ENCODE data around the gene FMNL2.
A peak's percentile ranks its signal among the peaks of the same experiment; 100 is the strongest.

The FMNL2 gene

DNA sequence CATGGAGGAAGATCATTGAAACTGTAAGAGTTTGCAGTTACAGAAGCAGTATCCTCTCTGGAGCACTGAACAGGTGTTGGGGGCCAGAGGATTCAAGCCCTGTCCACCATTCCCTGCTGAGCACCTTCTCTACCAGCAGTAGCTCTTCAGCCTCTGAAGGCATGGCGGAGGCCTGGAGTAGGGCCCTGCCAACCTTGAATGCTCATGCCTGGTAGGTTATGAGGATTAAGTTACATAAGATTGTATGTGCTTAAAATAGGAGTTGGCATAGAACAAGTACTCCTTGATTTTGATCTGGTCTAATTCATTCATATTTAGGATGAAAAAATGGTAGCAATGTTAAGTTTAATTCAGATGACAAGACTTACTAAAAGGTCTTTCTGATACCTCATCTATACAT lies 40.2 kb downstream of the FMNL2 start:
- no peak for DNase-seq (ENCODE audit: low read depth)

DNA sequence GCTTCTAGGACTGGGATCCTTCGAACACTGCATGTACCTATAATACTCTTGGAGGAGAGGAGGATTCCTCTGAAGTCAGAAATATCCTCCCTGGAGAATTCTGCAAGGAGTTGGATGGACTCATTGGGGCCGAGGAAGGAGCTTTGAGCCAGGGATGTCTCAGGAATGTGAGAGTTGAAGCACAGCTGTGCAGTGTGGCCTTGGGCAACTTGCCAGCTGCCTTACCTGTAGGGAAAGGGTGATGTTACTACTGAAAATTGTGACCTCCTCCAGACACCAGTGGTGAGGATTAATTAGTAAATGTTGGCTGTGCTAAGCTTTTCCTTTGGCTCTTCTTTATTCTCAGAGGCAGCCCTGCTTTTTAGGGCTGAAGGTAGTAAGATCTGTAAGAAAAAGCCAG lies 41.4 kb downstream of the FMNL2 start:
- no peak for DNase-seq (ENCODE audit: low read depth)

DNA sequence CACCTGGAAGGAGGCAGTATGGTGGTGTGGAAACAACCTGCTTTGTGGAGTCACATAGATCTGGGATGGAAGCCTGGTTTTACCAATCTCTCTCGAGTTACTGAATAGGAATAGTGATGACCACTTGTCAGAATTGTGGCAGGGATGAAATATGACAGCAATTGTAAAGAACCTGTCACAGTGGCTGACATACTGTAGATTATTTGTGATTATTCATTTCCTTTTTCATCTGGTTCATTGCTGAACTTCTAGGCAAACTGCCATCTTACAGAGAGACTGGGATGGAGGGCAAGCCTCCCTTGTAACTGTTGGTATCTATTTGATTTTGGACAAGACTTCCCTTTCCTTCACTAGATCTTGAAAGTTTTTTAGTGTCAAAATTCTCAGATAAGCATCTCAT lies 42.0 kb downstream of the FMNL2 start:
- no peak for DNase-seq (ENCODE audit: low read depth)

DNA sequence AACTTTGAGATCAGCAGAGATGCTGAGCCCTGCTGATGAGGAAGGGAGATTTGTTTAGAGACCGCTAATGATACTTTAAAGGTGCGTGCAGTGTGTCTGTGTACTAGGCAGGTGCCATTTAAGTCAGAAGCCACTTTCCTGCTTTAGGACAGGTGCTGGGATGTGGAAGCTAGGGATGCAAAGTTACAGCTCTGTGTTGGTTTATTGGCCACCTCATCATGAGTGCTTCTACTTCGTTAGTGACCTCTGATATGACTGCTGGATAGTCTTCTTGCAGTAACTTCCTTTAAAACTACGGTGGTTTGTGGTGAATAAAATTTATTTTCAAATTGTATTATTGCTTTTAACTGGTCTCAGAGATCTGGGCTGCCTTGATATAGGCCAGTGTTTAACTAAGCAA lies 44.1 kb downstream of the FMNL2 start:
- no peak for DNase-seq (ENCODE audit: low read depth)

DNA sequence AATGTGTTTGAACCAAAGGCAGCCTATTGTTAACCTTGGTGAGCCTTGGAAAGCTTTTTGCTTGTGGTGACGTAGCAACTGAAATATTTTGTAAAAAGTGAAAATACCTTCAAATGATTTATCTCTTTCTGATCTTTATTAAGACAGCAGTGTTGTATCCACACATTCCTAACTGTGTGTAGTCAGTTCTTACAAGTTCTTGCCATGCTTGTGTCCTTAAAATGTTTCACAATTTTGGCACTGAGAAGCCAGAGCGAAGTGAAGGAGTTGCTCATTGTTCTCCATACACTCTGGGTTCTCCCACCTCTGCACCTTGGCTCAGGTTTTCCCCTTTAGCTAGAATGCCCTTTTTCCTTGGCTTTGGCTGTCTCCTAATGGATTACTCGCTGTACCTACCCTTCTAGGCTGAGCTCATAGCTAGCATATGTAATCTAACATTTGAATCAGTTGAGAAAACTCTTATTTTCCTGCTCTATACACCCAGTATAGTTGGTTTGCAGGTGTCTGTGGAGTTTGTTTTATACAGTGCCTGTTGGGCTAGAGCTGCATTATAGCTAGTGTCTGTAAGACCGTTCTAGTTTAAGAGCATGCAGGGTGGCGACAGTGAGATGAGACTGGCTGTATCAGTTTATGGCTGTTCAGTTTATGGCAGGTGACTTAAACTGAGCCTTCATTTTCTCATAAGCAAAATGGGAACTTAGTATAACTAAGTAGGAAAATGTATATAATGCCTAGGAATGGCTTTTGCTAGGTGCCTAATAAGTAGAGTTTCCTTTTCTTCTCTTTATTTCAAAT lies 45.5 kb downstream of the FMNL2 start:
- DNase-seq (ENCODE audit: low read depth) = no peak

DNA sequence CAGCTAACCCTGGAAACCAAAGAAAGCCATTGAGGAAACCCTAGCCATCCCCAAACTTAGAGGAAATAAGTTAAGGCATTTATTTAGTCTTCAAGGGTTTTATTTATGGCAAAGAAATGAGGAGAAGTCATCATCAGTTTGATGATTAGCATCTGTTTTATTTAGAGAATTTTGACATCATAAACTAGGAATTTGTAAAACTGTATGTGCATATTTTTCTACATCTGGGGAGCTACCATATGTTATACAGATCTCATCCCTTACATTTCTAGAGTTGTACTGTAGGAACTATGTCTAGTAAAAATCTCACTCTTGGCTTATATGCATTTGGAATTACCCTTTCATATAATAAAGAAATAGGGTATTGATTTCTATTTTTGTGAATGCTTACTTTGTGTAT lies 48.7 kb downstream of the FMNL2 start:
- no peak for DNase-seq (ENCODE audit: low read depth)

DNA sequence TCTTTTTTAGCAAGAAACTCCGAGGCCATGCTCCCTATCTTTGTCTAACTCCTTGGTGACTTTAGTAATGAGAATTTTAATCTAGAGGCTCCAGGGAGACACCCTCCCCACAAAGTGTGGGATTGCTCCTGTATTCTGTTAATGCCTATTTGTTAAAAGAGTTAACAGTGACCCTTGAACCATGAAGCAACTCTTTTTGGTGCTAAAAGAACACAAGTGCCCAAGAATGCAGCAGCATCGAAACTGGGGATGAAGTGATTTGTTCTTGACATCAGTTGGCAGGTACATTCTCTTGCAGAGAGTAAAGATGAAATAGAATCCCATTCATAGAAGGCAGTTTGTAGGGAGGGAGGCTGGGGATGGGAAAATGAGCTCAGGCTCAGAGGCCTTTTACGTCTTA lies 50.0 kb downstream of the FMNL2 start:
- no peak for DNase-seq (ENCODE audit: low read depth)

DNA sequence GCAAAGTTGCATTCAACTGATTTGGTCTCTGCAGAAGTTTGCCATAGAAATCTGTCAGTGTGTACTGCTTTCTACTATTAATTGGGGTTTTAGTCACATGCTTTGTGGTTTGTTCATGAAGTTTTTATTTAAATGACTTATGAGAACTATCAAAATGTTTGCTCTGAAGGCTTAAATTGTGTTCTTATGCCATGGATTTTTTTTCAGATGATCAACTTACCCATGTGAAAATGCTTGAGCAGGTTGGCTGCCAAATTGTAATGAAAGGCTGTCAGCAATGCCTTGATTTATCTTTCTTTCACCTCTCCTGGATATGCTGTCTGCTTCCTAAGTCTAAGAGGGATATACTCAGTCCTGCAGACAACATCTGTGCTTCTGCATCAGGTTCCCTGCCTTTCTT lies 50.7 kb downstream of the FMNL2 start:
- DNase-seq (ENCODE audit: low read depth) = no peak

DNA sequence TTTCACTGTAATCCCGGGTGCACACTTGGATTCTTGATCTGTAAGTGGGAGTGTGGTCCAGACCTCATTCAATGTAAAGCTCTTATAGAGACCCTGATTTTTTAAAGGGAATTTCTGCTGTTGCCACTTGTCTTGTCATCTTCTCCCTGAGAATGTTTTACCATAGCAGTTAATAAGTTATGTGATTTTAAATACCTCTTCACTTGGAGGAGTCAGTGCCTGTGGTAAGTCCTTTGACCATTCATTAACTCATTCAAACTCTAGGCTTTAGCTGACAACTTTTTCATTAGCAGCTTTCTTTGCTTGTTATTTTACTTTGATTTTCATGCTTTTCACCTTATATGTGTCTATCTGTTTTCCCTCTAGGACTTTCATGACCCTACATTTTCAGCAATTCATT lies 51.3 kb downstream of the FMNL2 start:
- DNase-seq (ENCODE audit: low read depth) = no peak

DNA sequence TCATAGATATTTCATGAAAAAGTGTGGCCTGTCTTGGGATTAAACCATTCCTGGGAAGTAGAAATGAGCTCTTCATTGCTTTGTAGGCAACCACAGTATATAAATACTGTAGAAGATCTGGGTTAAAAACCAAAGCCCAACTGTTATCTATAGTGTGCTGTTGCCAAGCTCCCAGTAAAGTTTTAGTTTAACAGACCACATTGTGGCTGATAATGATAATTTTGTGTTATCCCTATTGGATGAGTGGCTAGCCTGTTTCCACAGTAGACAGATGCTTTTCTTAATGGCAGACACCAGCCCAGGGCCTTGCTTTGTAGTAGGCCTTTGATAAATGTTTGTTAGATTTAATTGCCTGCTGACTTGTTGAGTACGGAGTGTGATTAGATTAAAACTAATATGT lies 52.1 kb downstream of the FMNL2 start:
- DNase-seq (ENCODE audit: low read depth) = peak; percentile 83

DNA sequence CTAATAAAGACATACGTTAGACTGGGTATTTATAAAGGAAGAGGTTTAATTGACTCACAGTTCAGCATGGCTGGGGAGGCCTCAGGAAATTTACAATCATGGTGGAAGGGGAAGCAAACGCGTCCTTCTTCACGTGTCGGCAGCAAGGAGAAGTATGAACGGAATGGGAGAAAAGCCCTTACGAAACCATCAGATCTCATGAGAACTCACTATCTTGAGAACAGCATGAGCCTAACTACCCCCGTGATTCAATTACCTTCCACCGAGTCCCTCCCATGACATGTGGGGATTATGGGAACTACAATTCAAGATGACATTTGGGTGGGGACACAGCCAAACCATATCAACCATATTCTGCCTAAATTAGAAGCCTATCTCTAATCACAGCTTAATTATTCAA lies 53.3 kb downstream of the FMNL2 start:
- DNase-seq (ENCODE audit: low read depth) = peak; percentile 34

DNA sequence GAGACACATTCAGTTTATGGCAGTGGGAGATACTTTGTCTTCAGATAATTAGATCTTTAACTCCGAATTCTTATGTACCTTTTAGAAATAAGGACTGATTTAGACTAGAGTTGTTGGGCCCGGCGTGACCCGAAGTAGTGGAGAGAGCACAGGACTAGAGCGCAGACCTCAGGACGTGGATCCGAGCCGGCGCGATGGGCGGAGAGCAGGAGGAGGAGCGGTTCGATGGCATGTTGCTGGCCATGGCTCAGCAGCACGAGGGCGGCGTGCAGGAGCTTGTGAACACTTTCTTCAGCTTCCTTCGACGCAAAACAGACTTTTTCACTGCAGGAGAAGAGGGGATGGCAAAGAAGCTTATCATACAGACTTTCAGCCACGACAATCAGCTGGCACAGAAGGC lies 54.5 kb downstream of the FMNL2 start:
- DNase-seq (ENCODE audit: low read depth) = no peak

DNA sequence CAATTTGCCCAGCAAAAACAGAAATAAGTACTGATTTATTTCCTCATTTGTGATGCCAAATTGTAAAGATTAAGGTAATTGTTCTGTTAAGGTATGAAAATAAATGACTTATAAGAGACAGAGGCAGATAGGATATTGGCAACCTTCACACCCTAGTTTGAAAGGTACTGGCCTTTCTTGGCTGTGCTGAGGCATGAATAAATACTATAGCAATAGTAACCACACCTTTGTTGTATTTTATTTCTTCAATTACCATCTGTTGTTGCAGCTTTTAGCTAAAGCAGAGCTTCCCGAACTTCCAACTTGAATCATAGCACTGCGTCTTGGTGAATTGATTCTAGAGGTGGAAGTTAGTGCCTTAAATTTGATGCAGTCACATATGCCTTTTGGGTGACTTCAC lies 55.9 kb downstream of the FMNL2 start:
- DNase-seq (ENCODE audit: low read depth) = no peak

DNA sequence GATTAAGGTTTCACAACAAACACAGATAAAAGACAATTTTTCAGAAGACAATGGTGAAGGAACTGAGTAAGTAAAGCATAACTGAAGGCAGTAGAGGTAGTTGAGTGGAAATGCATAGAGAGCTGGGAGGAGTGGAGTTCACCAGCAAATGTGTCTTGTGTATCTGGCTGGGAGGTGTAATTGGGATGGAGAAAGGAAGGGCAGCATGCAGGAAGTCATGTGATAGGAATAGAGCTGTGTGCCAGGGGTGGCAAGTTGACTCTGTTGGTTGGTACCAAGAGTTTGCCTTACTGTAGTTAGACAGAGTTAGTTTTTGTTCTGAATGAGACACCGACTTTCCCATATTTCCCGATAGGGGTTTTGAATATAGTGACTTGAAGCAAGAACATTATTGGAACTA lies 56.3 kb downstream of the FMNL2 start:
- DNase-seq (ENCODE audit: low read depth) = no peak

DNA sequence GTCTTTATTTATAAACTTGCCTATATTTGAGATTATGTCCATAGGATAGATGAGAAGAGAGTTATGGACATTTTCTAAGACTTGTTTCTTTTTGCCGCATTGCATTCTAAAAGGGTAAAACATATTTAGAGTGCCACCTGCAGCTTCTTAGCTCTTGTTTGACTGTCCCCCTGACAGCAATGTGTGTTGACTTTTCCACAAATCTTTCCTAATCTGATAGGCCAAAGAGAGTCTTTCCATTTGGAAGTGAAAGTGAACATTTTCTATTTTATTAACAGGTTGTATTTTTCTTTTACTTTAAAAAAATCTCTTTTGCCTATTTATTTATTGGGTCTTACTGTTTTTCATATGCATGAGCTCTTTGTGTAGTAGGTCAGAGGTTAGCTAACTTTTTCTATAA lies 58.4 kb downstream of the FMNL2 start:
- no peak for DNase-seq (ENCODE audit: low read depth)

DNA sequence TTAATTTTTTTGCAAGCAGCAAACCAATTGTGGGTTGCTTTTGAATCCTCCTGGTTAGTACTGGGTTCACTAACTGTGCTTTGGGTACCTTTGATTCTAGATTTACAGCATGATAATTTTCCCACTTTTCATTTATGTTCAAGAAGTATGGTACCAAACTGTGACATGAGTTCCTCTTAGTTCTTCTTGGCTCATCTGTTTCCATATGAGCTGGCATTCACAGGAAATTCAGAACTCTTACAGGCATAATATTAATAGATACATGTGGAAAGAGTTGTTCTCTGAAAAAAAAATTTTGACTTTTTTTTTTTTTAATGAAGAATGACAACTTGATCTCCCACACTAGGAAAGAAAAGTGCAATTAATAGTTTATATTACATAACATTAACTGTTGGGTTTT lies 59.4 kb downstream of the FMNL2 start:
- no peak for DNase-seq (ENCODE audit: low read depth)

DNA sequence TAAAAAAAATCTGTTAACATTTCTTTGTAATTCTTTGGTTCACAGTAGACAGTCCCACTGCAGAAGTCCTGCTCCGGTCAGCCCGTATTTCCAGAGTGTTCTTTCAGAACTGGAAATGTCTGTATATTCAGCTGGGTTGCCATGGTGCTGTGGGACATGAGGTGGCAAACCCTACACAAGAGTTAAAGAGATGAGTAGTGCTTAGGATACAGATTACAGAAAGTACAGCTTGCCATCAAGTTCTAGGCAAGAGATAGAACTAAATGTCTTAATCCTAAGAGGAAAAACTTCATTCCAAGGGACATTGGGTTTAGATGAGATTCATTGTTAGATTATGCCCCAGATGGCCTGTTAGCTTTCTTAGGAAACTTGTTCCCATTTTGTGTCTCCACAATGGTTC lies 60.1 kb downstream of the FMNL2 start:
- DNase-seq (ENCODE audit: low read depth) = no peak

DNA sequence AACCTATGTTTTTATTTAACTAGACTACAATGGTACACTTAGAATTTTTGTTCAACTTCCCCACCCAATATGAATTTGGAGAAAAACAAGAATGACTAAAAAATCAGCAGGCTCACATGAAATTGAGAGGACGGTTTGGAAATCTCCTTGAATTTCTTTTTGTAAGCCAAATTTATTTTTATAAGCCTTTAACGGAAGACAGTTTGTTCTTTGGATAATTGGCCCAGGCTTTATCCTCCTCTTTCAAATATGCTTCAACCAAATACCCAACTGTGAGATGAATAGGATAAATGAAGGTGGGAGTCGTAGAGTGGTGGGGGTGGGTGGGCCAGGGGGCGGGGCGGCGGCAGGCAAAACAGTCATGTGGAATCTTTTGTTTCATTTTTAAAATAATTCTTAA lies 60.6 kb downstream of the FMNL2 start:
- no peak for DNase-seq (ENCODE audit: low read depth)

DNA sequence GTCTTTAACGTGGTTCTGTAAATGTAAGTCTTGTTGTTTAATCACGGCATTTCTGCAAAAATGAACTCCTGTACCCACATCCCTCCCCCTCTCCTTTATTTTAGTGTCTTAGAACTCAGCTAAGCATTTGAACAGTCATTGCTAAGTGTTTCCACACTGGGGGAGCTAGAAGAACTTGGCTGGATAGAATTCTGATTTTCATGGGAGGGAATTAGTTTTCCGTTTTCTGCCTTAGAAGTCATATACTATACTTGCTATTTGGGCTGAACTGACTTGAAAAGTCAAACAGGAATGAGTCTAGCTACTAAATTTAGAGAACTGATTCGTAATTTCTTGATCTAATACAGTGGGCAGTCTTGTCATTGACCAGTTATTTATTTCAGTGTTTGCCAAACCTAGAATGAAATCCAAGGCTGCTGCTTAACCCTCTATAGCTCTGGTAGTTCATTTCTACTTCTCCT lies 61.1 kb downstream of the FMNL2 start:
- DNase-seq (ENCODE audit: low read depth) = no peak

DNA sequence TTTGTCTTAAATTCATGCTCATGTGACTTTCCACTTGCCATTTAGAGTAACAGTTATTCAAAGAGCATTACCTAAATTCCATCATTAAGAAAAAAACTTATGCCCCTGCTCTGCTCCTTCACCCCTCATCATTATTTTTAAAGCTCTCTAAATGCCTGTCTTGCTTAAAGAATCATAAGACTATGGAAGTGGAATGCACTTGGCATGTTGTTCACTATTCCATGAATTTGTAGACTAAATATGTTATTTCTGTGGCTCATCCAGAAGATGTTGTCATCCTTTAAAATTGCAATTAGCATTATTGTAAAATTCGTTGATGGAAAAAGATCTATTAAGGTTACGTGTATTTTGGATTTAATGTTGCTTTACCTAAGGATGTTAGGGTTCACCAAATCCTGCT lies 61.8 kb downstream of the FMNL2 start:
- DNase-seq (ENCODE audit: low read depth) = no peak

DNA sequence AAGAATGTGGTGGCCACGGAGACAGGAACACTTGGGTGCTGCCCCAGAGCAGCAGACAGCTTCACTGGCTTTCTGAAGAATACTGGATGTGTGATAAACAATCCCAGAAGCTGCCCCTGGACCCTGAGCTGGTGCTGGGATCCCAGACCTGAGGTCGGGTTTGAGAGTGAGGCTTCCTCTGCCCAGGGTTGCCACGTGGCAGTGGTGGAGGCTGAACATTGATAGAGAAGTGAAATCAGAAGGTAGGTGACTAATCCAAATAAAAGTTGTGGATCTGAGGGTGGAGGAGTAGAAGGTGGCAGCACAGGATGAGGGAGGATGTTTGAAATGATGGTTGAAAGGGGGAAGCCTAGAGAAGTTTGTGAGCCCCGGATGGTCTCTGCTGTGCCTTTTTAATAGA lies 64.0 kb downstream of the FMNL2 start:
- DNase-seq (ENCODE audit: low read depth) = no peak

DNA sequence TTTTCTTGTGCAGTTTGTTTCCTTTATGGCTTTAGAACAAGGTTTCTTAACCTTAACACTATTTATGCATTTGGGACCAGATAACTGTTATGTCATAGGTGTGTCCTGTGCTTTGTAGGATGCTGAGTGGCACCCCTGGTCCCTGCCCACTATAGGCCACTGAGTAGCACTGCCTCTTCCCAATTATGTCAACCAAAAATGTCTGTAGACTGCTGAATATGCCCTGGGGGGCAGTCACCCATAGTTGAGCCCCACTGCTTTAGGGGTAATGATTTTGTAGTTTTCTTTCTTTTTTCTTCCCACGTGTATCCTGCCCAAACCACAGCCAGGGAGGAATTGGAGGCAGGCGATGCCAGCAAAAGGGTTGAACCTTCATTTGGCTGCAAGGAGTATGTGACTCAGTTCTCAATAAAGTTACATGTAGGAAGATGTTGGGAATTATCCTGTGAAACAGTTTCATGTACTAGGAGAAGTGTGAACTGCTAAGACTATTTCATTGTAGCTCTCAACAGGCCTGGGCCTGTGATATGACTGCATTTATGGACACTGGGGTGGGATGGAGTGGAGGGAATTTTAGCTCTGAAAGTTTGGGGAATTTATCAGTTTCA lies 65.7 kb downstream of the FMNL2 start:
- DNase-seq (ENCODE audit: low read depth) = no peak

DNA sequence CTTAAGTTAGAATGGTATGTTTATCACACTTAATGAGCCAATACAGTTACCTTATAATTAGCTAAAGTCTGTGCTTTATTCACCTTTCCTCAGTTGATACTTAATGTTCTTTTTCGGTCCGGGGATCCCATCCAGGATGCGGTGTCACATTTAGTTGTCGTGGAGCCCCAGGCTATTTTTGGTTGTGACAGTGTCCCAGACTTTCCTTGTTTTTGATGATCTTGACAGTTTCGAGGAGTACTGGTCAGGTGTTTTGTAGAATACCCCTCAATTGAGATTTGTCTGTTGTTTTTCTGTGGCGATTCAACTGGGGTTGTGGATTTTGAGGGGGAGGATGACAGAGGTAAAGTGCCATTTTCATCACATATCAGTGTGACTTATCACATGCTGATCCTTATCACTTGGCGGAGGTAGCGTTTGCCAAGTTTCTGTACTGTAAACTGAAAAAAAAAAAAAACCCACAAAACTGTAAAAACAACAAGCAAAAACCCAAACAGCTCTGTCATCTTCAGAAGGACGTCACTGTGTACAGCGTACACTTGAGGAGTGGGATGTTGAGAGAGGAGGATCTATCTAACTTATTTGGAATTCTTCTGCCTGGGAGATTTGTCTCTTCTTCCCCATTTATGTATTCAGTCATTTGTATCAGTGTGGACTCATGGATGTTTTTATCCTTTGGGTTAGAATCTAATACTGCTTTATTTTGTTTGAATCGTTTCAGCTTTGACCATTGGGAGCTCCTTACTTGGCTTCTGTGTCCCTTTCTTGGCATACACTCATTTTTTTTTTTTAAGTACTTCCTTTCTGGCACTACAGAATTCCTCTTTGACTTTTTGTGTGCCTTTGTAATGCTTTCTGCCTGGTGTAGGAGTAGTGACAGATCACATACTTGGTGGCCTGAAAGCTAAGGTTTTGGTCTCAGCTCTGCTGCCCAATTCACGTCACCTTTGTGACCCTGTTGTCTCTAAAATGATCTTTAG lies 68.1 kb downstream of the FMNL2 start:
- DNase-seq (ENCODE audit: low read depth) = no peak

All from amniotic epithelial cell (primary cell).